GM12878 (cell line): ENCODE data around the gene CAND1. TPM values are rescaled to one million over a fixed set of nuclear protein-coding genes. Genes with fewer than 3 reads are reported as not detected.

Source experiments
- ATAC-seq: fragments of 200-7000 bp; cut with Tn5 transposase; 3 replicates; pipeline ENCODE4 v1.9.1; 2020; ENCODE audit warnings: mild to moderate bottlenecking, moderate library complexity
- BruUV-seq: library from RNA; stranded (reverse); fragments of 400-500 nt; replicated peaks from 2 replicates; lab custom pipeline; 2021; lab: Mats Ljungman, UMichigan
- CTCF ChIA-PET: fragments of 300-600 bp; sonication (Branson Sonifier 250); formaldehyde crosslinking; extraction: SDS; loops from one replicate; lab custom pipeline; 2021; ENCODE audit warnings: inconsistent platforms; lab: Yijun Ruan, JAX
- POLR2A ChIA-PET: fragments of 350-600 bp; formaldehyde crosslinking; extraction: SDS; loops from one replicate; lab custom pipeline; 2021; ENCODE audit warnings: inconsistent platforms; lab: Charles Lee
- RAD21 ChIA-PET: fragments of 300-600 bp; sonication (Branson Sonifier 250); formaldehyde crosslinking; loops from one replicate; lab custom pipeline; 2023; ENCODE audit warnings: antibody characterized with exemption; ENCODE audit not compliant: unreplicated experiment; lab: Charles Lee
- SMC1A ChIA-PET: fragments of 300-600 bp; sonication (Branson Sonifier 250); formaldehyde crosslinking; loops from one replicate; lab custom pipeline; 2023; ENCODE audit not compliant: unreplicated experiment, uncharacterized antibody; lab: Charles Lee
- DNase-seq: peaks from one replicate; pipeline ENCODE4 v3.0.0-alpha.2; 2011; ENCODE audit warnings: low read depth, low spot score
- FAIRE-seq: peaks from 3 replicates; lab custom pipeline; 2011; peaks lifted over from hg19 to GRCh38; lab: Jason Lieb, UNC
- H2AFZ ChIP-seq: 2 replicates; pipeline ENCODE4 v1.6.0; 2011; ENCODE audit warnings: low read depth, low read length, control low read depth; ENCODE audit not compliant: control insufficient read depth
- H3K27ac ChIP-seq: 2 replicates; pipeline ENCODE4 v1.5.1; 2011; ENCODE audit warnings: control low read depth; ENCODE audit not compliant: control insufficient read depth, insufficient read depth
- H3K27me3 ChIP-seq, 2 experiments: replicated peaks in 1 of 2; 2 replicates each; pipeline versions ENCODE4 v1.6.0 to v1.6.1; 2011; ENCODE audit warnings: low read length in 1 of 2; ENCODE audit not compliant: control insufficient read depth in 2 of 2, insufficient read depth in 2 of 2
- H3K36me3 ChIP-seq, 2 experiments: 2 replicates each; pipeline ENCODE4 v1.5.1; 2011; ENCODE audit warnings: low read length in 1 of 2; ENCODE audit not compliant: control insufficient read depth in 2 of 2, insufficient read depth in 2 of 2
- H3K4me1 ChIP-seq: 2 replicates; pipeline ENCODE4 v1.6.1; 2011; ENCODE audit warnings: mild to moderate bottlenecking, low read length, moderate library complexity, mixed read lengths; ENCODE audit not compliant: control insufficient read depth, insufficient read depth
- H3K4me2 ChIP-seq: 2 replicates; pipeline ENCODE4 v1.6.0; 2011; ENCODE audit warnings: control low read depth; ENCODE audit not compliant: control insufficient read depth, insufficient read depth
- H3K4me3 ChIP-seq: fragments of 200-600 bp; sonication (generic); 2 replicates; pipeline ENCODE4 v1.5.1; 2016
- H3K79me2 ChIP-seq: 2 replicates; pipeline ENCODE4 v1.6.0; 2011; ENCODE audit warnings: low read length; ENCODE audit not compliant: control insufficient read depth, insufficient read depth
- H3K9ac ChIP-seq: 2 replicates; pipeline ENCODE4 v1.8.0; 2011; ENCODE audit warnings: low read length, control low read depth, mixed read lengths; ENCODE audit not compliant: control insufficient read depth, insufficient read depth
- H3K9me3 ChIP-seq: replicated peaks from 3 replicates; pipeline ENCODE4 v1.5.1; 2011; ENCODE audit warnings: mild to moderate bottlenecking, low read length; ENCODE audit not compliant: control insufficient read depth, insufficient read depth
- H4K20me1 ChIP-seq: 2 replicates; pipeline ENCODE4 v1.6.0; 2011; ENCODE audit not compliant: control insufficient read depth, insufficient read depth
- ATF7 ChIP-seq: fragments of 450-650 bp; IDR thresholded peaks from 2 replicates; pipeline ENCODE4 v1.6.1; 2016; ENCODE audit warnings: low read depth, mild to moderate bottlenecking
- CEBPB ChIP-seq, 2 experiments: fragments of 150-350 bp in 1 of 2; IDR thresholded peaks; 2 replicates each; pipeline ENCODE4 v1.6.1; 2012 to 2014; ENCODE audit warnings: low read depth in 2 of 2, low read length in 2 of 2, borderline replicate concordance in 1 of 2, inconsistent platforms in 1 of 2
- E2F4 ChIP-seq: IDR thresholded peaks from 2 replicates; pipeline ENCODE4 v1.6.1; 2012; ENCODE audit warnings: low read depth, low read length, improper control_type of control experiment
- FOS ChIP-seq: IDR thresholded peaks from 3 replicates; pipeline ENCODE4 v1.6.1; 2011; ENCODE audit warnings: borderline replicate concordance; ENCODE audit not compliant: insufficient read length; ENCODE audit errors: extremely low read depth
- IRF4 ChIP-seq: IDR thresholded peaks from 2 replicates; pipeline ENCODE4 v1.6.1; 2011; ENCODE audit warnings: low read depth, low read length
- MAX ChIP-seq: IDR thresholded peaks from 2 replicates; pipeline ENCODE4 v1.6.1; 2012; ENCODE audit warnings: low read depth, low read length, improper control_type of control experiment
- NBN ChIP-seq: fragments of 450-650 bp; IDR thresholded peaks from 2 replicates; pipeline ENCODE4 v1.6.1; 2016
- RBBP5 ChIP-seq: fragments of 200-600 bp; sonication (generic); conservative IDR thresholded peaks from 2 replicates; pipeline ENCODE4 v1.6.1; 2016
- RCOR1 ChIP-seq: conservative IDR thresholded peaks from 2 replicates; pipeline ENCODE4 v1.6.1; 2012; ENCODE audit warnings: low read depth, low read length, improper control_type of control experiment
- SKIL ChIP-seq: fragments of 450-650 bp; IDR thresholded peaks from 2 replicates; pipeline ENCODE4 v1.6.1; 2017; ENCODE audit warnings: mild to moderate bottlenecking, low read depth, inconsistent platforms; ENCODE audit not compliant: poor library complexity, severe bottlenecking
- SP1 ChIP-seq: IDR thresholded peaks from one replicate; pipeline ENCODE4 v1.6.1; 2011; ENCODE audit warnings: low read depth, low read length
- STAT1 ChIP-seq: fragments of 450-650 bp; conservative IDR thresholded peaks from 2 replicates; pipeline ENCODE4 v1.6.1; 2014; ENCODE audit warnings: antibody characterized with exemption, mild to moderate bottlenecking
- ZBED1 ChIP-seq: IDR thresholded peaks from 2 replicates; pipeline ENCODE4 v1.6.1; 2016; ENCODE audit warnings: borderline replicate concordance
- ZNF592 ChIP-seq: fragments of 450-650 bp; IDR thresholded peaks from 2 replicates; pipeline ENCODE4 v1.6.1; 2017; ENCODE audit warnings: mild to moderate bottlenecking, moderate library complexity
- WGBS: methylation state at CpG from one replicate; pipeline ENCODE4 v1.1.6; 2016; ENCODE audit warnings: low lambda C conversion rate; ENCODE audit not compliant: insufficient replicate concordance, insufficient coverage; ENCODE audit errors: missing lambda C conversion rate; 5-methylcytosine and 5-hydroxymethylcytosine counted together
- in situ Hi-C: fragments of 300-500 bp; cut with MboI; formaldehyde crosslinking; loops from 9 replicates; pipeline ENCODE4 v1.14.3; 2018; ENCODE audit warnings: mixed read lengths
- intact Hi-C: fragments of 100-400 bp; cut with micrococcal nuclease; formaldehyde crosslinking; loops from one replicate; pipeline ENCODE4 v1.14.2; 2022; ENCODE audit not compliant: unreplicated experiment
- polyA plus RNA-seq, 11 experiments: library from polyadenylated mRNA; depleted of rRNA in 4 of 11; unstranded in 6 of 11; stranded (reverse) in 5 of 11; fragments of >200 nt; fragmentation: Nextera tagmentation in 4 of 11; fragmentation: Illumina TruSeq in 1 of 11; extraction: Ambion mirVana in 4 of 11; extraction: Trizol in 1 of 11; gene quantifications; 1 replicate in 1 of 11; 2 replicates in 10 of 11; pipeline versions ENCODE4 v1.2.1 to v1.2.3, GENCODE V29; 2011 to 2016; ENCODE audit warnings: inconsistent platforms in 2 of 11, missing spikeins in 2 of 11, low read depth in 1 of 11
- total RNA-seq, 4 experiments: library from RNA; depleted of rRNA in 3 of 4; stranded (reverse); fragments of >200 nt in 3 of 4; fragmentation: Illumina TruSeq in 1 of 4; extraction: Trizol in 1 of 4; gene quantifications; 2 replicates each; pipeline versions ENCODE4 v1.2.1 to v1.2.3, GENCODE V29; 2013 to 2021

CAND1 gene
- total and polyA plus RNA-seq, 10 of the 15 experiments (the other 5 are each of a cell fraction or from before 2014, with no cell fraction given): 34.5 to 213 (median 96.0) TPM

GRCh38 chr12:67270622-67271021, 1.5 kb downstream of the CAND1 start:
- in situ Hi-C loops: no loop called here
- TF ChIP-seq SKIL: no peak
- TF ChIP-seq RCOR1: no peak
- TF ChIP-seq IRF4: no peak
- no peak for TF ChIP-seq E2F4
- no peak for TF ChIP-seq ZBED1
- no peak for TF ChIP-seq STAT1
- no peak for TF ChIP-seq SP1
- no peak for TF ChIP-seq CEBPB (IDR thresholded peaks at IDR 0.05; ENCODE audit: borderline replicate concordance in 1 of 2, low read depth in 2 of 2, low read length in 2 of 2)
- no peak for TF ChIP-seq FOS
- TF ChIP-seq ATF7: no peak
- no peak for TF ChIP-seq NBN
- no peak for TF ChIP-seq MAX
- no peak for TF ChIP-seq ZNF592
- TF ChIP-seq RBBP5: no peak
- TF ChIP-seq, all 136 proteins: peak for 0

More at GRCh38 chr12:67270622-67271021, 1.5 kb downstream of the CAND1 start:
- peak overlapping the region; percentile 79 for H3K4me3 ChIP-seq
- DNase-seq (no peak), ATAC-seq (no peak), FAIRE-seq (no peak)
- H3K4me1 ChIP-seq: peaks cover 13% of the 10 kb centered on the region
- WGBS: 4% methylated on average over 6 of the region's 6 CpGs
- intact Hi-C loops: no loop called here
- H3K27me3 ChIP-seq: no peaks in the 10 kb centered on the region
- H3K27ac ChIP-seq: peak overlapping the region; percentile 96
- no peaks in the 10 kb centered on the region for H4K20me1 ChIP-seq
- H3K9ac ChIP-seq: peak overlapping the region; percentile 91
- ChIA-PET RAD21 (interaction anchor here (1.2 kb wide), 1 partner anchor 85 kb away, joined by 5 read pairs; no protein-coding TSS in a partner anchor), POLR2A (interaction anchor here (0.7 kb wide), 4 partner anchors 11 to 1476 kb away, joined by 4 to 7 read pairs (median 4); partner anchors contain the start of gene SLC35E3), CTCF (interaction anchor here (0.6 to 3.7 kb wide), 3 partner anchors 9 to 109 kb away, joined by 3 to 14 read pairs (median 12); no protein-coding TSS in a partner anchor), SMC1A (interaction anchor here (0.7 to 1.5 kb wide), 4 partner anchors 18 to 719 kb away, joined by 3 to 4 read pairs (median 4); partner anchors contain the start of gene IFNG-AS1)
- H3K9me3 ChIP-seq: no peaks in the 10 kb centered on the region
- no peaks in the 10 kb centered on the region for H3K36me3 ChIP-seq
- H3K79me2 ChIP-seq: peaks cover 64% of the 10 kb centered on the region
- BruUV-seq: no TSS peak
- peak overlapping the region; percentile 59 for H3K4me2 ChIP-seq
- H2AFZ ChIP-seq: no peak overlapping the region
